HEK293 (cell line): Measurements from ENCODE around the gene ARNT2.

Experiments
- CTCF ChIA-PET: fragments of 350-600 bp; formaldehyde crosslinking; extraction: SDS; loops from one replicate; lab custom pipeline; 2021; ENCODE audit warnings: antibody characterized with exemption; lab: Yijun Ruan, JAX
- POLR2A ChIA-PET: fragments of 300-600 bp; formaldehyde crosslinking; extraction: SDS; loops from one replicate; lab custom pipeline; 2020; ENCODE audit warnings: antibody characterized with exemption, inconsistent platforms; lab: Yijun Ruan, JAX
- H3K27ac ChIP-seq: fragments of 200-500 bp; sonication (Bioruptor generic); 2 replicates; pipeline ENCODE4 v1.5.1; 2014; ENCODE audit warnings: low read depth, low read length, control low read depth, inconsistent platforms; ENCODE audit errors: extremely low read depth
- H3K36me3 ChIP-seq, 2 experiments: fragments of 200-500 bp in 1 of 2; sonication (Bioruptor generic) in 1 of 2; 1 replicate in 1 of 2; 2 replicates in 1 of 2; pipeline ENCODE4 v1.5.1; 2014 to 2017; ENCODE audit warnings: inconsistent platforms in 2 of 2, low read length in 2 of 2; ENCODE audit not compliant: control insufficient read depth in 2 of 2, insufficient read depth in 1 of 2
- H3K4me1 ChIP-seq: fragments of 200-500 bp; sonication (Bioruptor generic); 2 replicates; pipeline ENCODE4 v1.5.1; 2014; ENCODE audit warnings: mild to moderate bottlenecking, low read length, inconsistent platforms; ENCODE audit not compliant: control insufficient read depth, insufficient read depth
- H3K4me3 ChIP-seq: 2 replicates; pipeline ENCODE4 v1.5.1; 2011; ENCODE audit warnings: low read depth, mild to moderate bottlenecking, control low read depth, low read length, moderate library complexity
- H3K9me3 ChIP-seq: fragments of 200-500 bp; sonication (Bioruptor generic); 2 replicates; pipeline ENCODE4 v1.5.1; 2014; ENCODE audit warnings: low read depth, low read length, inconsistent platforms; ENCODE audit not compliant: control insufficient read depth, insufficient read depth
- BCL11B ChIP-seq: fragments of 450-650 bp; formaldehyde crosslinking; IDR thresholded peaks from 2 replicates; pipeline ENCODE4 v1.5.1; 2016; ENCODE audit warnings: low read depth, missing biosample characterization, missing genetic modification characterization
- ELK4 ChIP-seq: IDR thresholded peaks from 2 replicates; pipeline ENCODE4 v1.6.1; 2011; ENCODE audit warnings: mild to moderate bottlenecking, low read depth, low read length, borderline replicate concordance
- GLIS1 ChIP-seq: fragments of 450-650 bp; formaldehyde crosslinking; IDR thresholded peaks from 2 replicates; pipeline ENCODE4 v1.5.1; 2016; ENCODE audit warnings: missing biosample characterization, missing genetic modification characterization
- PATZ1 ChIP-seq: fragments of 450-650 bp; formaldehyde crosslinking; IDR thresholded peaks from 2 replicates; pipeline ENCODE4 v1.5.1; 2016; ENCODE audit warnings: missing biosample characterization, missing genetic modification characterization
- YY1 ChIP-seq: fragments of 450-650 bp; formaldehyde crosslinking; IDR thresholded peaks from 2 replicates; pipeline ENCODE4 v1.5.1; 2018; ENCODE audit warnings: missing biosample characterization, missing genetic modification characterization
- ZBTB26 ChIP-seq: fragments of 450-650 bp; formaldehyde crosslinking; optimal IDR thresholded peaks from 2 replicates; pipeline ENCODE3; 2016; ENCODE audit warnings: missing biosample characterization, mild to moderate bottlenecking, missing genetic modification characterization
- ZBTB8A ChIP-seq: fragments of 450-650 bp; formaldehyde crosslinking; IDR thresholded peaks from 2 replicates; pipeline ENCODE4 v1.5.1; 2016; ENCODE audit warnings: missing biosample characterization, missing genetic modification characterization
- ZNF138 ChIP-seq: fragments of 450-650 bp; formaldehyde crosslinking; IDR thresholded peaks from 2 replicates; pipeline ENCODE4 v1.5.1; 2016; ENCODE audit warnings: missing biosample characterization, missing genetic modification characterization, borderline replicate concordance
- ZNF398 ChIP-seq: fragments of 450-650 bp; formaldehyde crosslinking; IDR thresholded peaks from 2 replicates; pipeline ENCODE4 v1.5.1; 2017; ENCODE audit warnings: missing biosample characterization, missing genetic modification characterization
- ZNF449 ChIP-seq: fragments of 450-650 bp; formaldehyde crosslinking; IDR thresholded peaks from 2 replicates; pipeline ENCODE4 v1.5.1; 2017; ENCODE audit warnings: missing biosample characterization, mild to moderate bottlenecking, missing genetic modification characterization, moderate library complexity
- ZNF510 ChIP-seq: fragments of 450-650 bp; formaldehyde crosslinking; IDR thresholded peaks from 2 replicates; pipeline ENCODE4 v1.5.1; 2018; ENCODE audit warnings: mild to moderate bottlenecking, missing genetic modification characterization, missing biosample characterization; ENCODE audit not compliant: insufficient replicate concordance
- ZNF513 ChIP-seq: fragments of 450-650 bp; IDR thresholded peaks from 2 replicates; pipeline ENCODE4 v1.5.1; 2018; ENCODE audit warnings: missing biosample characterization, missing genetic modification characterization
- ZNF561 ChIP-seq: fragments of 450-650 bp; IDR thresholded peaks from 2 replicates; pipeline ENCODE4 v1.5.1; 2018; ENCODE audit warnings: missing biosample characterization, missing genetic modification characterization, borderline replicate concordance
- ZNF660 ChIP-seq: fragments of 450-650 bp; IDR thresholded peaks from 2 replicates; pipeline ENCODE4 v1.5.1; 2018; ENCODE audit warnings: missing biosample characterization, mild to moderate bottlenecking, missing genetic modification characterization

ARNT2 gene

GRCh38 chr15:80404057-80404760 is at the start of gene ARNT2:
TSS of gene ARNT2 (plus strand) at chr15:80404382. CDS start at chr15:80404516, 134 bp downstream.
- POLR2A ChIA-PET: interaction anchor here (0.5 kb wide), 1 partner anchor 606 kb away, joined by 4 read pairs; no protein-coding TSS in a partner anchor
- CTCF ChIA-PET: interaction anchor here (3.9 kb wide), 1 partner anchor 15 kb away, joined by 19 read pairs; no protein-coding TSS in a partner anchor
- TF ChIP-seq ELK4 (no peak), ZBTB8A (tag by site-specific recombination) (peak; percentile 7; the same call in 1 of the 2 replicates), PATZ1 (tag by site-specific recombination) (peak; percentile 6; the same call in 1 of the 2 replicates), BCL11B (tag by site-specific recombination) (no peak), ZNF398 (tag by site-specific recombination) (peak; percentile 55; the same call in 1 of the 2 replicates), ZBTB26 (tag by site-specific recombination) (peak; percentile 42), ZNF660 (tag by site-specific recombination) (0 out of 2 replicates have a peak, but pooled peaks have one; percentile 20), YY1 (tag by site-specific recombination) (no peak), ZNF561 (tag by site-specific recombination) (peak; percentile 68; the same call in 1 of the 2 replicates), ZNF138 (no peak), ZNF513 (tag by site-specific recombination) (peak; percentile 43; the same call in 1 of the 2 replicates), ZNF510 (tag by site-specific recombination) (no peak), GLIS1 (tag by site-specific recombination) (peak; percentile 50), ZNF449 (tag by site-specific recombination) (0 out of 2 replicates have a peak, but pooled peaks have one; percentile 11)
- TF ChIP-seq, all 188 proteins: peak for 9
- H3K4me3 ChIP-seq: peak within 1 kb of the TSS; percentile 62
- no peaks in the 10 kb centered on the region for H3K9me3 ChIP-seq
- H3K4me1 ChIP-seq: peaks cover 9% of the 10 kb centered on the region
- peak within 1 kb of the TSS; percentile 91 for H3K27ac ChIP-seq
- H3K36me3 ChIP-seq: no peaks in the 10 kb centered on the region
